ENCODE measurements around the gene PDE11A.

GRCh38 chr2:178110681-178111080, 38.1 kb upstream of the PDE11A start:
- no peak for TF ChIP-seq POLR2A (IDR thresholded peaks at IDR 0.05; ENCODE audit: low read depth, low read length)
- TF ChIP-seq TAF1 (IDR thresholded peaks at IDR 0.05; ENCODE audit: borderline replicate concordance, low read depth, low read length), result no peak
- TF ChIP-seq POLR2AphosphoS5 (IDR thresholded peaks at IDR 0.05; ENCODE audit: low read depth, low read length), result no peak

Measured in GM12892 (cell line).